Right atrium auricular region (tissue), 2 donors: ENCODE data around the gene RRP9. TPM values are rescaled to one million over a fixed set of nuclear protein-coding genes. Genes with fewer than 3 reads are reported as not detected.

Experiments used
- DNase-seq: peaks from one replicate; pipeline ENCODE4 v3.0.0-alpha.2; 2019; ENCODE audit warnings: low spot score
- H3K27ac ChIP-seq, 2 donors: fragments of 200-600 bp; sonication (generic); 1 replicate in 1 of 2; 2 replicates in 1 of 2; pipeline ENCODE4 v1.5.1; 2016 to 2019
- H3K27me3 ChIP-seq, 2 donors: fragments of 200-600 bp; sonication (generic); one replicate each; pipeline versions ENCODE4 v1.5.1 to v1.6.0; 2017 to 2019
- H3K36me3 ChIP-seq: fragments of 200-600 bp; sonication (generic); one replicate; pipeline ENCODE4 v1.5.1; 2016
- H3K4me1 ChIP-seq, 2 donors: fragments of 200-600 bp; sonication (generic); one replicate each; pipeline versions ENCODE4 v1.5.1 to v1.6.0; 2017 to 2019
- H3K4me3 ChIP-seq, 2 donors: fragments of 200-600 bp; sonication (generic); 1 replicate in 1 of 2; 2 replicates in 1 of 2; pipeline ENCODE4 v1.5.1; 2017 to 2019; ENCODE audit warnings: mild to moderate bottlenecking in 1 of 2, moderate library complexity in 1 of 2
- H3K9me3 ChIP-seq, 2 donors: fragments of 200-600 bp; sonication (generic); one replicate each; pipeline ENCODE4 v1.5.1; 2019
- CTCF ChIP-seq, 2 donors: fragments of 200-600 bp; sonication (generic); IDR thresholded peaks; one replicate each; pipeline ENCODE4 v1.5.1; 2019; ENCODE audit warnings: antibody characterized with exemption in 2 of 2
- total RNA-seq, 2 donors: library from RNA; depleted of rRNA; stranded (reverse); fragments of >200 nt; gene quantifications; one replicate each; pipeline ENCODE4 v1.1.0, GENCODE V29; 2016

RRP9 gene
- total RNA-seq, 2 donors from 2014 or later = 6.3 to 11.1 TPM

DNA sequence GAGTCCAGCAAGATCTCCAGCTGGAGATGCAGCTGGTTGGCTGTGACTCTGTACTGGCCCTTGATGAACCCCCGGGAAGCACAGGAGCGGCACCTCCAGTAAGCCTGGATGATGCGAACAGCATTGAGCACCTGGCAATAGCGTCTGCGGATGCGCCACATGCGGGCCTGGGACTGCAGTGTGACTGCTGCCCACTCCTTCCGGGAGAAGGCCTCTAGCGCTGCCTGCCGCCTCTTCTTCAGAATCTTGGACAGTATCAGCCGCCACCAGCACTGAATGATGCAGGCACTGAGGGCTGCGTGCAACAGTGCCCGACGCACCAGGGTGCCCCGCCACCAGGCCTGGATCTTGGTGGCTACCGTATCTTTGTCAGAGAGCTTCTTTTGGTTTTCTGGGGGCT lies 46.8 kb downstream of the RRP9 start:
- Histone ChIP-seq H3K27ac (no peak overlapping the region), H3K4me3 (no peak overlapping the region), H3K36me3 (no peaks in the 10 kb centered on the region), H3K9me3 (no peaks in the 10 kb centered on the region), H3K4me1 (no peaks in the 10 kb centered on the region), H3K27me3 (no peaks in the 10 kb centered on the region)
- DNase-seq = no peak
- TF ChIP-seq CTCF (IDR thresholded peaks at IDR 0.05) = no peak

GRCh38 chr3:51894391-51894790 lies 47.3 kb downstream of the RRP9 start:
- Histone ChIP-seq H3K4me3 (no peak overlapping the region), H3K36me3 (no peaks in the 10 kb centered on the region), H3K4me1 (no peaks in the 10 kb centered on the region), H3K27me3 (no peaks in the 10 kb centered on the region), H3K9me3 (no peaks in the 10 kb centered on the region), H3K27ac (no peak overlapping the region)
- TF ChIP-seq CTCF (IDR thresholded peaks at IDR 0.05) = no peak
- no peak for DNase-seq

DNA sequence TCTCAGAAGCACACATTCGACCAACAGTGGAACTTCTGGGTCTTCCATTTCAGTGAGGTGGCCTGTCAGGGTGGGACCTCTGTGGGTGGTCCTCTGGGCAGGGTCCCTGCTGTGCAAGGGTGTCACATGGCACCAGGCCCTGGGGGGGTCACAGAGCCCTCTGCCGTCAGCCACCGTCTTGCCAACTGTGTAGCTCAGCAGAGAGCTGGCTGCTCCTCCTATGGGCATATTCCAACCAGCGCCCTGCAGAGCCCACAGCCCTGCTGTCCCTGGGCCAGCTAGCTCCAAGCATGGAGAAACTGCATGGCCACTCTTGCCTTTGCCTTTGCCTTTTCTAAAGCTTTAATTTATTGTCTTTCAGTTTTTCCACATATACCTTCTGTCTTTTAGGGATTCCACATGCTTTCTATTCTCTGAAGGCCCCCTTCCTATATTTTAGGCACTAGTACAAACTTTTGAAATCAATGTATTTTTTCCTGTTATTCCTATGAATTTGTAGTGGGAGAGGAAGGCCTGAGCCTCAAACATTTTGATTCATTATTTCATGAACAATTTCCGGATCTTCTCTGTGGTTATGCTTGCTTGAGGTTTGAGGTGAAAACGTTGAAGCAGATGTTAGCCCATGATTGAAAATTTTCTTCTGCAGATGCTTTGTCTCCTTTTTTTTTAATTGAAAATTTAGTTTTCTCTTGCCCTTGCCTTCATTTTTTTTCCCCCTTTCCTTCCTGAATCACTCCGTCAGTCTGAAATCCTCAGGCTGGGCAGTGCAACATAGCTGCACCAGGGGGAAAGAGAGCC lies 50.3 kb downstream of the RRP9 start:
- H3K9me3 ChIP-seq = no peaks in the 10 kb centered on the region
- H3K4me3 ChIP-seq = no peak overlapping the region
- H3K36me3 ChIP-seq = no peaks in the 10 kb centered on the region
- no peaks in the 10 kb centered on the region for H3K27me3 ChIP-seq
- no peak for TF ChIP-seq CTCF (IDR thresholded peaks at IDR 0.05)
- H3K27ac ChIP-seq = no peak overlapping the region
- DNase-seq = no peak
- H3K4me1 ChIP-seq = no peaks in the 10 kb centered on the region

GRCh38 chr3:51888463-51889105 lies 53.1 kb downstream of the RRP9 start:
- H3K36me3 ChIP-seq = no peaks in the 10 kb centered on the region
- no peak overlapping the region for H3K4me3 ChIP-seq
- no peaks in the 10 kb centered on the region for H3K4me1 ChIP-seq
- no peaks in the 10 kb centered on the region for H3K27me3 ChIP-seq
- DNase-seq = no peak
- no peaks in the 10 kb centered on the region for H3K9me3 ChIP-seq
- no peak for TF ChIP-seq CTCF (IDR thresholded peaks at IDR 0.05)
- H3K27ac ChIP-seq = no peak overlapping the region

- DNase-seq = no peak
- Histone ChIP-seq H3K27ac (no peak overlapping the region), H3K9me3 (no peaks in the 10 kb centered on the region), H3K27me3 (no peaks in the 10 kb centered on the region), H3K36me3 (no peaks in the 10 kb centered on the region), H3K4me3 (no peak overlapping the region), H3K4me1 (no peaks in the 10 kb centered on the region)
- no peak for TF ChIP-seq CTCF (IDR thresholded peaks at IDR 0.05)
Measured at GRCh38 chr3:51887620-51888019, 54.1 kb downstream of the RRP9 start.
